ENCODE data around the gene UBC. TPM values are rescaled to one million over a fixed set of nuclear protein-coding genes. Genes with fewer than 3 reads are reported as not detected.
"Not testable (repeated sequence)": the region's sequence is repeated elsewhere in the genome, so short reads cannot be mapped to it uniquely, and the experiment has no call there.

Gene UBC
- total RNA-seq, 1 donor: 1,904 TPM

- peak overlapping the region; percentile 99 for H3K4me2 ChIP-seq (ENCODE audit: insufficient read depth, low read length)
- H2AFZ ChIP-seq (ENCODE audit: low read length): peak overlapping the region; percentile 79
- no peaks in the 10 kb centered on the region for H3K36me3 ChIP-seq (ENCODE audit: insufficient read depth, low read length)
- no peaks in the 10 kb centered on the region for H3K79me2 ChIP-seq (ENCODE audit: insufficient read depth, low read length)
- no peaks in the 10 kb centered on the region for H3K27me3 ChIP-seq (ENCODE audit: insufficient read depth, low read length)
- peak overlapping the region; percentile 64 for H3K27ac ChIP-seq (ENCODE audit: low read depth, low read length)
- no peaks in the 10 kb centered on the region for H4K20me1 ChIP-seq (ENCODE audit: insufficient read depth, low read length)
- no peak for TF ChIP-seq CTCF (IDR thresholded peaks at IDR 0.05; ENCODE audit: extremely low read depth, low read depth, low read length)
- DNase-seq (ENCODE audit: insufficient read length, low spot score, missing footprints): no peak
- peaks cover 12% of the 10 kb centered on the region for H3K4me1 ChIP-seq (ENCODE audit: insufficient read depth, low read length)
- no peaks in the 10 kb centered on the region for H3K9me3 ChIP-seq (ENCODE audit: low read depth, low read length)
- peak overlapping the region; percentile 96 for H3K4me3 ChIP-seq (ENCODE audit: insufficient read depth, low read length)
Measured at GRCh38 chr12:124928095-124928911, 13.9 kb upstream of the UBC start.

GRCh38 chr12:124927201-124928094, 13.0 kb upstream of the UBC start:
- peak overlapping the region; percentile 82 for H2AFZ ChIP-seq (ENCODE audit: low read length)
- no peaks in the 10 kb centered on the region for H3K36me3 ChIP-seq (ENCODE audit: insufficient read depth, low read length)
- H3K4me1 ChIP-seq (ENCODE audit: insufficient read depth, low read length): peaks cover 12% of the 10 kb centered on the region
- no peaks in the 10 kb centered on the region for H3K27me3 ChIP-seq (ENCODE audit: insufficient read depth, low read length)
- DNase-seq (ENCODE audit: insufficient read length, low spot score, missing footprints): peak; percentile 92
- no peaks in the 10 kb centered on the region for H4K20me1 ChIP-seq (ENCODE audit: insufficient read depth, low read length)
- peak overlapping the region; percentile 88 for H3K27ac ChIP-seq (ENCODE audit: low read depth, low read length)
- H3K4me3 ChIP-seq (ENCODE audit: insufficient read depth, low read length): peak overlapping the region; percentile 96
- H3K79me2 ChIP-seq (ENCODE audit: insufficient read depth, low read length): no peaks in the 10 kb centered on the region
- H3K4me2 ChIP-seq (ENCODE audit: insufficient read depth, low read length): peak overlapping the region; percentile 99
- TF ChIP-seq CTCF (IDR thresholded peaks at IDR 0.05; ENCODE audit: extremely low read depth, low read depth, low read length): no peak
- H3K9me3 ChIP-seq (ENCODE audit: low read depth, low read length): no peaks in the 10 kb centered on the region

- H3K4me1 ChIP-seq (ENCODE audit: insufficient read depth, low read length): peaks cover 17% of the 10 kb centered on the region
- DNase-seq (ENCODE audit: insufficient read length, low spot score, missing footprints); H3K27ac ChIP-seq (ENCODE audit: low read depth, low read length); H3K27me3 ChIP-seq (ENCODE audit: insufficient read depth, low read length); H3K79me2 ChIP-seq (ENCODE audit: insufficient read depth, low read length); H3K36me3 ChIP-seq (ENCODE audit: insufficient read depth, low read length); H3K9me3 ChIP-seq (ENCODE audit: low read depth, low read length); H4K20me1 ChIP-seq (ENCODE audit: insufficient read depth, low read length); H3K4me3 ChIP-seq (ENCODE audit: insufficient read depth, low read length); H2AFZ ChIP-seq (ENCODE audit: low read length); H3K4me2 ChIP-seq (ENCODE audit: insufficient read depth, low read length): not testable (repeated sequence)
Measured at GRCh38 chr12:124925782-124926181, 11.3 kb upstream of the UBC start.

GRCh38 chr12:124925117-124925516, 10.7 kb upstream of the UBC start:
- Histone ChIP-seq H3K4me3 (ENCODE audit: insufficient read depth, low read length) (no peak overlapping the region), H3K4me1 (ENCODE audit: insufficient read depth, low read length) (peaks cover 17% of the 10 kb centered on the region), H3K4me2 (ENCODE audit: insufficient read depth, low read length) (no peak overlapping the region), H3K79me2 (ENCODE audit: insufficient read depth, low read length) (no peaks in the 10 kb centered on the region), H4K20me1 (ENCODE audit: insufficient read depth, low read length) (no peaks in the 10 kb centered on the region), H3K36me3 (ENCODE audit: insufficient read depth, low read length) (no peaks in the 10 kb centered on the region), H3K9me3 (ENCODE audit: low read depth, low read length) (no peaks in the 10 kb centered on the region), H3K27ac (ENCODE audit: low read depth, low read length) (no peak overlapping the region), H3K27me3 (ENCODE audit: insufficient read depth, low read length) (no peaks in the 10 kb centered on the region), H2AFZ (ENCODE audit: low read length) (no peak overlapping the region)
- no peak for DNase-seq (ENCODE audit: insufficient read length, low spot score, missing footprints)
- TF ChIP-seq CTCF (IDR thresholded peaks at IDR 0.05; ENCODE audit: extremely low read depth, low read depth, low read length): no peak
